ENCODE results near the gene KIFC3. TPM values are rescaled to one million over a fixed set of nuclear protein-coding genes. Genes with fewer than 3 reads are reported as not detected.
"Not testable (repeated sequence)": the region's sequence is repeated elsewhere in the genome, so short reads cannot be mapped to it uniquely, and the experiment has no call there.

KIFC3 gene
- total and polyA plus RNA-seq, 2 donors from 2014 or later = 74.9 to 109 TPM

GRCh38 chr16:57748596-57748995, 53.7 kb downstream of the KIFC3 start:
- Histone ChIP-seq H3K36me3 (ENCODE audit: control insufficient read depth in 2 of 3, insufficient read depth in 3 of 3, low read length in 3 of 3) (no peaks in the 10 kb centered on the region), H3K27ac (ENCODE audit: low read depth in 2 of 2, low read length in 2 of 2) (no peak overlapping the region), H3K27me3 (ENCODE audit: control insufficient read depth, insufficient read depth, low read length) (no peaks in the 10 kb centered on the region), H3K9me3 (ENCODE audit: control insufficient read depth in 2 of 3, insufficient read depth in 1 of 3, low read length in 3 of 3) (no peaks in the 10 kb centered on the region), H3K4me1 (ENCODE audit: control insufficient read depth in 2 of 3, insufficient read depth in 2 of 3, low read depth in 1 of 3, low read length in 3 of 3) (no peaks in the 10 kb centered on the region), H3K4me3 (ENCODE audit: low read length in 3 of 3) (no peak overlapping the region), H3K9ac (ENCODE audit: low read length in 3 of 3) (no peak overlapping the region)
- FAIRE-seq (no peak), DNase-seq (no peak)
- no peak for TF ChIP-seq CTCF (IDR thresholded peaks at IDR 0.05; ENCODE audit: borderline replicate concordance, extremely low read depth, insufficient read depth)
- intact Hi-C loops (cut with DNase I) = no loop called here

GRCh38 chr16:57747996-57748395, 54.3 kb downstream of the KIFC3 start:
- TF ChIP-seq CTCF (IDR thresholded peaks at IDR 0.05; ENCODE audit: borderline replicate concordance, extremely low read depth, insufficient read depth) = no peak
- intact Hi-C loops (cut with DNase I) = no loop called here
- Histone ChIP-seq H3K27me3 (ENCODE audit: control insufficient read depth, insufficient read depth, low read length) (no peaks in the 10 kb centered on the region), H3K27ac (ENCODE audit: low read depth in 2 of 2, low read length in 2 of 2) (no peak overlapping the region), H3K9ac (ENCODE audit: low read length in 3 of 3) (no peak overlapping the region), H3K9me3 (ENCODE audit: control insufficient read depth in 2 of 3, insufficient read depth in 1 of 3, low read length in 3 of 3) (no peaks in the 10 kb centered on the region), H3K36me3 (ENCODE audit: control insufficient read depth in 2 of 3, insufficient read depth in 3 of 3, low read length in 3 of 3) (no peaks in the 10 kb centered on the region), H3K4me3 (ENCODE audit: low read length in 3 of 3) (no peak overlapping the region), H3K4me1 (ENCODE audit: control insufficient read depth in 2 of 3, insufficient read depth in 2 of 3, low read depth in 1 of 3, low read length in 3 of 3) (no peaks in the 10 kb centered on the region)
- FAIRE-seq = no peak
- no peak for DNase-seq

- DNase-seq (no peak), FAIRE-seq (no peak)
- intact Hi-C loops (cut with DNase I) = no loop called here
- H3K36me3 ChIP-seq (ENCODE audit: control insufficient read depth in 2 of 3, insufficient read depth in 3 of 3, low read length in 3 of 3) = no peaks in the 10 kb centered on the region
- no peaks in the 10 kb centered on the region for H3K27me3 ChIP-seq (ENCODE audit: control insufficient read depth, insufficient read depth, low read length)
- no peaks in the 10 kb centered on the region for H3K9me3 ChIP-seq (ENCODE audit: control insufficient read depth in 2 of 3, insufficient read depth in 1 of 3, low read length in 3 of 3)
- no peak overlapping the region for H3K27ac ChIP-seq (ENCODE audit: low read depth in 2 of 2, low read length in 2 of 2)
- no peaks in the 10 kb centered on the region for H3K4me1 ChIP-seq (ENCODE audit: control insufficient read depth in 2 of 3, insufficient read depth in 2 of 3, low read depth in 1 of 3, low read length in 3 of 3)
- no peak overlapping the region for H3K4me3 ChIP-seq (ENCODE audit: low read length in 3 of 3)
- no peak for TF ChIP-seq CTCF (IDR thresholded peaks at IDR 0.05; ENCODE audit: borderline replicate concordance, extremely low read depth, insufficient read depth)
- H3K9ac ChIP-seq (ENCODE audit: low read length in 3 of 3) = no peak overlapping the region
Observed at GRCh38 chr16:57747496-57747895, 54.8 kb downstream of the KIFC3 start.

- DNase-seq (no peak), FAIRE-seq (no peak)
- H3K9me3 ChIP-seq (ENCODE audit: control insufficient read depth in 2 of 3, insufficient read depth in 1 of 3, low read length in 3 of 3) = no peaks in the 10 kb centered on the region
- H3K4me1 ChIP-seq (ENCODE audit: control insufficient read depth in 2 of 3, insufficient read depth in 2 of 3, low read depth in 1 of 3, low read length in 3 of 3) = no peaks in the 10 kb centered on the region
- no peaks in the 10 kb centered on the region for H3K27me3 ChIP-seq (ENCODE audit: control insufficient read depth, insufficient read depth, low read length)
- H3K36me3 ChIP-seq (ENCODE audit: control insufficient read depth in 2 of 3, insufficient read depth in 3 of 3, low read length in 3 of 3) = no peaks in the 10 kb centered on the region
- H3K27ac ChIP-seq (ENCODE audit: low read depth in 2 of 2, low read length in 2 of 2) = no peak overlapping the region
- H3K4me3 ChIP-seq (ENCODE audit: low read length in 3 of 3) = no peak overlapping the region
- no peak for TF ChIP-seq CTCF (IDR thresholded peaks at IDR 0.05; ENCODE audit: borderline replicate concordance, extremely low read depth, insufficient read depth)
- intact Hi-C loops (cut with DNase I) = no loop called here
- no peak overlapping the region for H3K9ac ChIP-seq (ENCODE audit: low read length in 3 of 3)
Observed at GRCh38 chr16:57747091-57747490, 55.2 kb downstream of the KIFC3 start.

- H3K36me3 ChIP-seq (ENCODE audit: control insufficient read depth in 2 of 3, insufficient read depth in 3 of 3, low read length in 3 of 3) = not testable (repeated sequence)
Observed at GRCh38 chr16:57746316-57746715, 56.0 kb downstream of the KIFC3 start.

More at GRCh38 chr16:57746316-57746715, 56.0 kb downstream of the KIFC3 start:
- intact Hi-C loops (cut with DNase I); H3K4me3 ChIP-seq (ENCODE audit: low read length in 3 of 3); H3K4me1 ChIP-seq (ENCODE audit: control insufficient read depth in 2 of 3, insufficient read depth in 2 of 3, low read depth in 1 of 3, low read length in 3 of 3); FAIRE-seq; H3K9me3 ChIP-seq (ENCODE audit: control insufficient read depth in 2 of 3, insufficient read depth in 1 of 3, low read length in 3 of 3); DNase-seq; H3K27ac ChIP-seq (ENCODE audit: low read depth in 2 of 2, low read length in 2 of 2); H3K27me3 ChIP-seq (ENCODE audit: control insufficient read depth, insufficient read depth, low read length); H3K9ac ChIP-seq (ENCODE audit: low read length in 3 of 3): not testable (repeated sequence)

Measured in kidney (tissue), 14 donors.